Camera-type eye (tissue), 1 donor: ENCODE data around the gene PABPN1L. TPM values are rescaled to one million over a fixed set of nuclear protein-coding genes. Genes with fewer than 3 reads are reported as not detected.

Source experiments
- total RNA-seq: library from RNA; depleted of rRNA; stranded (reverse); fragments of >200 nt; gene quantifications from one replicate; pipeline ENCODE4 v1.2.3, GENCODE V29; 2014

The PABPN1L gene
- total RNA-seq = 0.38 TPM

DNA sequence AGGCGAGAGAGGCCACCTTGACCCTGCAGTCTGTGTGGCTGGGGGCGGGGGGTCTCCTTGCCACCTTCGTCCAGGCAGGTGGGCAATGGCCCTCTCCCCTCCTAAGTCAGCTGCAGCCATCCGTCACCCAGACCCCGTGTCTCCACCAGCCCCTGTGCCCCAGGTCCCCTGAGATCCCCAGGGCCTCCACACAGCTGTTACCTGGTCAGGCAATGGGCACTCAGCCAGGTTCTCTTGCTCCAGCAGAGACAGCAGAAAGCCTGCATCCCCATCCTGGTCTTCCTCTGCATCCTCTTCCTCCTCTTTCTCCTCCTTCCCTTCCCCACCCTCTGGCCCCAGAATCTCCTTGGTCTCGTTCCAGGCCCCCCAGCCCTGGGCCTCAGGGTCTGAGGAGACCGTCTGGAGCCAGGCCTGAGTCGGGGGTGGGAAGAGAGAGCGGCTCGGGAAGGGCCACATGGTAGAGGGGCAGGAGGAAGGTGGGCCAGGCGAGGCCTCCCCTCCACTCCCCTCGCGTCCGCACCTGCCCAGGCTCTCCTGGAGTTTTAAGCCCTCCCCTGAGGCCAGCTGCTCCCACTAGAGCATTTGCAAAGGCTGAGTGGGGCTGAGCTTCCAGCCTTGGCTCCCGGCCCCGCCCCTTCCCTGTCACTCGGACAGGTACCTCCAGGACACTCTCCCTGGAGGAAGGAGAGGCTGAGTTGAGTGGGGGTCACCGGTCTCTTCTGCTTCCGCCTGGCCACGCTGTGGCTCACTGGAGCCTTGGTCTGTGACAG is at the start of gene PABPN1L:
TSS of gene PABPN1L (minus strand) at position 510 of the 770 bp plus-strand sequence. CDS start at position 456, 54 bp downstream.

GRCh38 chr16:88856828-88857727 is 9.4 kb downstream of the PABPN1L start, which contains the start of the genes GALNS and TRAPPC2L:
GALNS (minus strand) TSS chr16:88856947; CDS start chr16:88856877, 70 bp downstream.
TRAPPC2L (plus strand) TSS chr16:88857127; CDS start chr16:88857151, 24 bp downstream.

Other genes with a start within 250 kb of the PABPN1L start
- gene IL17C, start 228.1 kb downstream of the PABPN1L start, total RNA-seq = not detected
- gene CYBA, start 215.6 kb downstream of the PABPN1L start, total RNA-seq = 52.6 TPM
- 22.2 TPM for gene MVD, start 203.6 kb downstream of the PABPN1L start, total RNA-seq
- 1.4 TPM for gene SNAI3, start 180.2 kb downstream of the PABPN1L start, total RNA-seq
- gene RNF166, start 160.3 kb downstream of the PABPN1L start, total RNA-seq = 15.6 TPM
- 8.7 TPM for gene CTU2, start 160.2 kb downstream of the PABPN1L start, total RNA-seq
- gene PIEZO1, start 81.4 kb downstream of the PABPN1L start, total RNA-seq = 61.1 TPM
- gene CDT1, start 62.9 kb downstream of the PABPN1L start, total RNA-seq = 7.9 TPM
- 33.9 TPM for gene APRT, start 54.7 kb downstream of the PABPN1L start, total RNA-seq
- gene GALNS, start 9.7 kb downstream of the PABPN1L start, total RNA-seq = 24.5 TPM
- 25.8 TPM for gene TRAPPC2L, start 9.5 kb downstream of the PABPN1L start, total RNA-seq
- 5.6 TPM for gene CBFA2T3, start 110.5 kb upstream of the PABPN1L start, total RNA-seq
- gene ACSF3, start 227.2 kb upstream of the PABPN1L start, total RNA-seq = 28.6 TPM